Small intestine (tissue), 7 donors: ENCODE data around the gene NLRC5. TPM values are rescaled to one million over a fixed set of nuclear protein-coding genes. Genes with fewer than 3 reads are reported as not detected.
"Not testable (repeated sequence)": the region's sequence is repeated elsewhere in the genome, so short reads cannot be mapped to it uniquely, and the experiment has no call there.

ENCODE experiments used
- DNase-seq, 2 donors: peaks; one replicate each; pipeline versions ENCODE4 v3.0.0 to v3.0.0-alpha.2; 2013
- FAIRE-seq: peaks from 2 replicates; lab custom pipeline; 2012; peaks lifted over from hg19 to GRCh38; lab: Jason Lieb, UNC
- H3K27ac ChIP-seq, 3 donors: one replicate each; pipeline ENCODE4 v1.5.1; 2013; ENCODE audit warnings: low read length in 2 of 3, mild to moderate bottlenecking in 2 of 3, control low read depth in 1 of 3, inconsistent platforms in 1 of 3, low read depth in 1 of 3, moderate library complexity in 1 of 3
- H3K27me3 ChIP-seq, 3 donors: one replicate each; pipeline ENCODE4 v1.6.1; 2013; ENCODE audit warnings: low read length in 3 of 3, inconsistent platforms in 1 of 3; ENCODE audit not compliant: control insufficient read depth in 3 of 3, insufficient read depth in 3 of 3
- H3K36me3 ChIP-seq, 3 donors: one replicate each; pipeline ENCODE4 v1.6.1; 2013; ENCODE audit warnings: low read length in 3 of 3, inconsistent platforms in 1 of 3, low read depth in 1 of 3, mild to moderate bottlenecking in 1 of 3, moderate library complexity in 1 of 3; ENCODE audit not compliant: control insufficient read depth in 3 of 3, insufficient read depth in 2 of 3
- H3K4me1 ChIP-seq, 3 donors: one replicate each; pipeline ENCODE4 v1.6.1; 2013; ENCODE audit warnings: low read length in 2 of 3, inconsistent platforms in 1 of 3, low read depth in 1 of 3, mild to moderate bottlenecking in 1 of 3, moderate library complexity in 1 of 3; ENCODE audit not compliant: control insufficient read depth in 3 of 3, insufficient read depth in 2 of 3
- H3K4me3 ChIP-seq, 3 donors: one replicate each; pipeline ENCODE4 v1.5.1; 2013; ENCODE audit warnings: low read length in 3 of 3, control low read depth in 1 of 3, inconsistent platforms in 1 of 3, low read depth in 1 of 3, mild to moderate bottlenecking in 1 of 3, moderate library complexity in 1 of 3
- H3K9me3 ChIP-seq, 2 donors: one replicate each; pipeline ENCODE4 v1.6.1; 2013; ENCODE audit warnings: low read depth in 1 of 2, low read length in 1 of 2; ENCODE audit not compliant: control insufficient read depth in 2 of 2, insufficient read depth in 1 of 2
- WGBS, 3 donors: extraction: QIAGEN DNeasy Blood & Tissue Kit; methylation state at CpG; one replicate each; pipeline ENCODE4 v1.1.7; 2013; 5-methylcytosine and 5-hydroxymethylcytosine counted together
- polyA plus RNA-seq, 4 donors: library from polyadenylated mRNA; stranded (reverse) in 3 of 4; unstranded in 1 of 4; fragments of 200-250 nt in 3 of 4; fragments of 120-200 nt in 1 of 4; gene quantifications; one replicate each; pipeline versions ENCODE4 v1.2.1 to v1.2.3, GENCODE V29; 2013
- donor health status: healthy with polysubstance abuse.
- donor health status: control.
- donor health status: control.
- donor health status: Bipolar disorder and iron deficiency.
- donor health status: healthy.

The NLRC5 gene
- polyA plus RNA-seq, 4 donors, result 6.3 to 29.2 (median 16.7) TPM

DNA sequence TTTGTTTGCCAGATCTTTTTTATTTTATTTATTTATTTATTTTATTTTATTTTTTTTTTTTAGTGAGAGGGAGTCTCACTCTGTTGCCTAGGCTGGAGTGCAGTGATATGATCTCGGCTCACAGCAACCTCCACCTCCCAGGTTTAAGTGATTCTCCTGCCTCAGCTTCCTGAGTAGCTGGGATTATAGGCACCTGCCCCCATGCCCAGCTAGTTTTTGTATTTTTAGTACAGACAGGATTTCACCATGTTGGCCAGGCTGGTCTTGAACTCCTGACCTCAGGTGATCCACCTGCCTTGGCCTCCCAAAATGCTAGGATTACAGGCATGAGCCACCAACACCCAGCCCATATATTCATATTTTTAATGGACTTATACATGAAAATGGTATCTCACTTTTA is 3.1 kb downstream of the NLRC5 start:
- H3K27me3 ChIP-seq, H3K9me3 ChIP-seq, DNase-seq, H3K36me3 ChIP-seq, FAIRE-seq, H3K27ac ChIP-seq, H3K4me3 ChIP-seq: not testable (repeated sequence)
- 36 to 70% (median 52%) methylated on average over 1 of the region's 1 CpG for WGBS, 3 donors
- peaks cover 0 to 14% (median 3%) of the 10 kb centered on the region in 3 donors for H3K4me1 ChIP-seq

DNA sequence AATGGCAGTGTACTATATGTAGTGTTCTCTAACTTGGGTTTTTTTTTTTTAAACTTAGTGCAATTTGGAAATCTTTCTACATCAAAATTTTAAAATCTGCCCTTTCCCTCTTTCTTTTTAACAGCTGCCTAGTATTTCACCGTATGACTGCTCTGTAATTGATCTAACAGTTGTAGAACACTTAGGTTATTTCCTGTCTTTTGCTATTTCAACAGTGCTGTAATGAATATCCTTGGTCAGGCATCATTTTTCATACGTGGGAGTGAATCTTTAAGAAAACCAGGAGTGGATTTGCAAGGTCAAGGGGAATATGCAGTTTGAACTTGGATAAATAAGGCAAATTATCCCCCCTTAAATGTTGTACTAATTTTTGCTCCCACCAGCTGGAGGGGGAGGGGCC is 3.8 kb downstream of the NLRC5 start:
- Histone ChIP-seq H3K4me3 (no peak overlapping the region), H3K27ac (no peak overlapping the region), H3K36me3 (no peaks in the 10 kb centered on the region), H3K4me1 (peaks cover 0 to 14% (median 3%) of the 10 kb centered on the region in 3 donors), H3K27me3 (peaks cover 0 to 4% (median 0%) of the 10 kb centered on the region in 3 donors), H3K9me3 (no peaks in the 10 kb centered on the region)
- DNase-seq, result no peak
- WGBS, 3 donors, result 43 to 79% (median 58%) methylated on average over 2 of the region's 2 CpGs
- FAIRE-seq, result no peak

DNA sequence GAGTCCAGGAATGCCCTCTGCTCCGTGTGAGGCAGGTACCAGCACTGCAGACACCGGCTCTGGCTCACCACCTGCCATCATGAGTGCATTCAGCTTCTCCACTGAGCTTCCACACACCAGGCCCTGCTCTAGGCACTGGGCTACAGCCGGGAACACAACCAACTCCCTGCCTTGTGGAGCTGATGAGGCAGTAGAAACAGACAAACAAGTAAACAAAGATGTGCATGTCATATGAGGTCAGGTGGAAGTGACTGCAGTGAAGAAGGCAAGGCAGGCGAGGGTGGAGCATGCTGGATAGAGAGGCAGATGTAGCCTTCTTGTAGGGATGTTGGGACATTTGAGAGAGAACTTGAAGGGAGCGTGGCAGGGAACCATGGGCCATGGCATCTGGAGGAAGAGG is 5.0 kb downstream of the NLRC5 start:
- 68 to 79% (median 75%) methylated on average over 5 of the region's 5 CpGs for WGBS, 3 donors
- H3K4me3 ChIP-seq, result no peak overlapping the region
- DNase-seq (no peak), FAIRE-seq (no peak)
- H3K27ac ChIP-seq, result peak overlapping the region in 1 of 3 donors; percentile 33
- H3K27me3 ChIP-seq, result peaks cover 0 to 4% (median 0%) of the 10 kb centered on the region in 3 donors
- H3K9me3 ChIP-seq, result no peaks in the 10 kb centered on the region
- peaks cover 0 to 8% (median 6%) of the 10 kb centered on the region in 3 donors for H3K4me1 ChIP-seq
- no peaks in the 10 kb centered on the region for H3K36me3 ChIP-seq

DNA sequence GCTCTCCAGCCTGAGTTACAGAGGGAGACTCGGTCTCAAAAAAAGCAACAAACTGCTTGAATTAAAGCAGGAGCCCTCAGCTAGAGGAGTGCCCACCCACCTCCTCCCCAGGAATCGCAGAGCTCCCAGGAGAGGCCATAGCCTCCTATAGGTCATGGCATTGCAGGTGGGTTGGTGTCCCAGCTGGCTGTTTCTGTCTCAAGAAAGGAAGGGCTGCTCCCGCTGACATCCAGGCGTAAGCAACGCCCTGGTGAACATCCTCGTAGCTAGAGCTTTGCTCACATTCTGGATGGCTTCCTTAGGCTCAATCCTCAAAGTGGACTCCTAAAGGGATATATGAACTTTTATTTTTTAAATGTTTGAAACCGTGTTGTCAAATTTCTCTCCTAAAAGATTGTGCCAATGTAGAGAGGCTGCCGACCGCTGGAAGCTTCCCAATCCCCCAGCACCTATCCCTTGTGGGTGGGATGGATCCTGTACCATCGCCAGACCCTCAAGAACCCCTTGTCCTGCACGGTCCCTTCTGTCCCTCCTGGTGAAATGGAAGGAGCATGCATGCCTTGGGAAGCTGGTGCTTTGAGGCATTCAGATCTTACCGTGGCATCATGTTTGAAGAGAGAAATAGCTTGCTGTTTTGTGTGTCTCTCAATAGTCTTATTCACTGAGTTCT is 5.9 kb downstream of the NLRC5 start:
- FAIRE-seq, result no peak
- 80 to 87% (median 81%) methylated on average over 12 of the region's 12 CpGs for WGBS, 3 donors
- no peaks in the 10 kb centered on the region for H3K36me3 ChIP-seq
- no peaks in the 10 kb centered on the region for H3K9me3 ChIP-seq
- H3K27ac ChIP-seq, result no peak overlapping the region
- H3K27me3 ChIP-seq, result peaks cover 0 to 4% (median 0%) of the 10 kb centered on the region in 3 donors
- peaks cover 0 to 16% (median 3%) of the 10 kb centered on the region in 3 donors for H3K4me1 ChIP-seq
- DNase-seq, result no peak
- no peak overlapping the region for H3K4me3 ChIP-seq

- Histone ChIP-seq H3K27me3 (peaks cover 0 to 4% (median 0%) of the 10 kb centered on the region in 3 donors), H3K4me3 (no peak overlapping the region), H3K27ac (no peak overlapping the region), H3K9me3 (no peaks in the 10 kb centered on the region), H3K4me1 (peaks cover 0 to 14% (median 0%) of the 10 kb centered on the region in 3 donors), H3K36me3 (no peaks in the 10 kb centered on the region)
- FAIRE-seq, result no peak
- DNase-seq, result no peak
- 94 to 99% (median 97%) methylated on average over 5 of the region's 5 CpGs for WGBS, 3 donors
These were observed 7.9 kb downstream of the NLRC5 start for GRCh38 chr16:56997264-56997663.

DNA sequence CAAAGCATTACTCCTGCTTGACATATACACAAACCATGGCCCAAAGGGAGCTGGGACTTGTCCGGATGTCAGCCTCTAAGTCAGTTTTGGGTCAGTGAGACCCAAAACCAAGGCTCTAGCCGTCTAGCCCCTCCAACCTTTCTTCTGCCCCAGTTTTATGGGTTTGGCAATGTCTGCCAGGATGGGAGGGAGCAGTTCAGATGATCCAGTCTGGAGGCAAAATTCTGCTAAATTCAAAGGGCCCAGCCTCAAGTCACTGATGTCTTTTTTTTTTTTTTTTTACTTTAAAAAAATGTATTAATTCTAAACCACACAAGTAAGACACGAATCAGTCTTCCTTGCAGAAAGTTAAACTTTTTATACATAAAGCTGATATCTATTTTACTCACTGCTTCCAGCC is 8.6 kb downstream of the NLRC5 start:
- 65 to 79% (median 76%) methylated on average over 3 of the region's 3 CpGs for WGBS, 3 donors
- H3K9me3 ChIP-seq, result no peaks in the 10 kb centered on the region
- no peak overlapping the region for H3K27ac ChIP-seq
- FAIRE-seq (no peak), DNase-seq (no peak)
- H3K4me1 ChIP-seq, result peaks cover 0 to 14% (median 0%) of the 10 kb centered on the region in 3 donors
- no peaks in the 10 kb centered on the region for H3K36me3 ChIP-seq
- peaks cover 0 to 4% (median 0%) of the 10 kb centered on the region in 3 donors for H3K27me3 ChIP-seq
- H3K4me3 ChIP-seq, result no peak overlapping the region

DNA sequence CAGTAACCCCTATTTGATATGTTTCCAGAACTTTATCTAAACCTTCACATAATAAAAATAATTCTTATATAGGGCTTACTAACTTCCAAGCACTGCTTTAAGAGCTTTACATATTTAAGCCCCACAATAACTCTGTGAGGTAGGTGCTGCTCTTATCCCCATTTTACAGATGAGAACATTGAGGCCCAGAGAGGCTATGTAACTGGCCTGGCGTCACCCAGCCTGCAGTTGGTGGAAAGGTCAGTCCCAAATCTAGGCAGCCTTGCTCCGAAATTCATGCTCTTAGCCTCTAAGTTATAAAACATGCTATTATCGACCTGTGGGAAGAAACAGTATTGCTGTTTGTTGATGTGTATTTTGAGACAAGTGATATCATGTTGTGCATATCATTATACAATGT is 9.0 kb downstream of the NLRC5 start:
- Histone ChIP-seq H3K36me3 (no peaks in the 10 kb centered on the region), H3K4me1 (peaks cover 0 to 14% (median 0%) of the 10 kb centered on the region in 3 donors), H3K4me3 (no peak overlapping the region), H3K27ac (no peak overlapping the region), H3K9me3 (no peaks in the 10 kb centered on the region), H3K27me3 (peaks cover 0 to 4% (median 0%) of the 10 kb centered on the region in 3 donors)
- no peak for DNase-seq
- no peak for FAIRE-seq
- 92 to 96% (median 94%) methylated on average over 3 of the region's 3 CpGs for WGBS, 3 donors

DNA sequence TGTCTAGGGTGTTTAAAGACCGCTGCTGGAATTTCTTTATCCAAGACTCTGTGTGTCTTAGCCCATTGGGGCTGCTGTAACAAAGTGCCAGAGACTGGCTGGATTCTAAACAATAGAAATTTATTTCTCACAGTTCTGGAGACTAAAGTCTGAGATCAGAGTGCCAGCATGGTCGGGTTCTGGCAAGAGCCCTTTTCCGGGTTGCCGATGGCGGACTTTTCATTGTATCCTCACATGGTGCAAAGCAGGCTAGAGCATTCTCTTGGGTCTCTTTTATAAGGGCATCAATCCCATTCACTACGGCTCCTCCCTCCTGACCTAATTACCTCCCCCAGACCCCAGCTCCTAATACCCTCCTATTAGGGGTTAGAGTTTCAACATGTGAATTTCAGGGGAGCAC is 9.5 kb downstream of the NLRC5 start:
- H3K4me1 ChIP-seq, result peaks cover 0 to 14% (median 0%) of the 10 kb centered on the region in 3 donors
- 79 to 90% (median 88%) methylated on average over 6 of the region's 6 CpGs for WGBS, 3 donors
- no peak overlapping the region for H3K4me3 ChIP-seq
- FAIRE-seq (no peak), DNase-seq (no peak)
- H3K27me3 ChIP-seq, result peaks cover 0 to 4% (median 0%) of the 10 kb centered on the region in 3 donors
- no peaks in the 10 kb centered on the region for H3K36me3 ChIP-seq
- H3K9me3 ChIP-seq, result no peaks in the 10 kb centered on the region
- peak overlapping the region in 2 of 3 donors; percentile 25 to 76 for H3K27ac ChIP-seq
